Activated CD4-positive, alpha-beta T cell treated with anti-CD3 and anti-CD28 coated beads for 36 hours (primary cell): ENCODE results near the gene SKOR1. TPM values are rescaled to one million over a fixed set of nuclear protein-coding genes. Genes with fewer than 3 reads are reported as not detected.
A peak's percentile ranks its signal among the peaks of the same experiment; 100 is the strongest.

Experiments
- ATAC-seq: fragments of 200-7000 bp; cut with Tn5 transposase; one replicate; pipeline ENCODE4 v1.10.0; 2021; ENCODE audit warnings: mild to moderate bottlenecking, moderate library complexity
- CTCF ChIA-PET: fragments of 350-600 bp; sonication (Branson Sonifier 250); formaldehyde crosslinking; loops from one replicate; lab custom pipeline; 2021; ENCODE audit warnings: antibody characterized with exemption; lab: Charles Lee
- POLR2A ChIA-PET: fragments of 350-600 bp; sonication (Branson Sonifier 250); formaldehyde crosslinking; loops from one replicate; lab custom pipeline; 2021; ENCODE audit warnings: antibody characterized with exemption, inconsistent platforms; lab: Charles Lee
- DNase-seq: peaks from one replicate; pipeline ENCODE4 v3.0.0-alpha.2; 2020
- H3K27ac Mint-ChIP-seq: one replicate; pipeline ENCODE4 v1.8.0; 2021; ENCODE audit warnings: mixed read lengths
- H3K27me3 Mint-ChIP-seq: one replicate; pipeline ENCODE4 v1.8.0; 2021; ENCODE audit warnings: mixed read lengths
- H3K36me3 Mint-ChIP-seq: one replicate; pipeline ENCODE4 v1.8.0; 2021; ENCODE audit warnings: low read depth, mixed read lengths
- H3K4me1 Mint-ChIP-seq: one replicate; pipeline ENCODE4 v1.8.0; 2021; ENCODE audit warnings: mixed read lengths
- H3K4me3 Mint-ChIP-seq: one replicate; pipeline ENCODE4 v1.8.0; 2021; ENCODE audit warnings: mild to moderate bottlenecking, moderate library complexity, mixed read lengths
- H3K9me3 Mint-ChIP-seq: one replicate; pipeline ENCODE4 v1.8.0; 2021; ENCODE audit warnings: low read depth, mixed read lengths
- intact Hi-C, 2 experiments: fragments of 100-400 bp; cut with DNase I in 1 of 2; cut with micrococcal nuclease in 1 of 2; formaldehyde crosslinking; loops; one replicate each; pipeline versions ENCODE4 v1.14.2 to v1.15.1; 2022 to 2024; cut with DNase I, micrococcal nuclease
- total RNA-seq, 2 experiments: library from RNA; stranded (reverse); gene quantifications; one replicate each; pipeline ENCODE4 v1.2.3, GENCODE V29; 2021

SKOR1 gene, protein sequence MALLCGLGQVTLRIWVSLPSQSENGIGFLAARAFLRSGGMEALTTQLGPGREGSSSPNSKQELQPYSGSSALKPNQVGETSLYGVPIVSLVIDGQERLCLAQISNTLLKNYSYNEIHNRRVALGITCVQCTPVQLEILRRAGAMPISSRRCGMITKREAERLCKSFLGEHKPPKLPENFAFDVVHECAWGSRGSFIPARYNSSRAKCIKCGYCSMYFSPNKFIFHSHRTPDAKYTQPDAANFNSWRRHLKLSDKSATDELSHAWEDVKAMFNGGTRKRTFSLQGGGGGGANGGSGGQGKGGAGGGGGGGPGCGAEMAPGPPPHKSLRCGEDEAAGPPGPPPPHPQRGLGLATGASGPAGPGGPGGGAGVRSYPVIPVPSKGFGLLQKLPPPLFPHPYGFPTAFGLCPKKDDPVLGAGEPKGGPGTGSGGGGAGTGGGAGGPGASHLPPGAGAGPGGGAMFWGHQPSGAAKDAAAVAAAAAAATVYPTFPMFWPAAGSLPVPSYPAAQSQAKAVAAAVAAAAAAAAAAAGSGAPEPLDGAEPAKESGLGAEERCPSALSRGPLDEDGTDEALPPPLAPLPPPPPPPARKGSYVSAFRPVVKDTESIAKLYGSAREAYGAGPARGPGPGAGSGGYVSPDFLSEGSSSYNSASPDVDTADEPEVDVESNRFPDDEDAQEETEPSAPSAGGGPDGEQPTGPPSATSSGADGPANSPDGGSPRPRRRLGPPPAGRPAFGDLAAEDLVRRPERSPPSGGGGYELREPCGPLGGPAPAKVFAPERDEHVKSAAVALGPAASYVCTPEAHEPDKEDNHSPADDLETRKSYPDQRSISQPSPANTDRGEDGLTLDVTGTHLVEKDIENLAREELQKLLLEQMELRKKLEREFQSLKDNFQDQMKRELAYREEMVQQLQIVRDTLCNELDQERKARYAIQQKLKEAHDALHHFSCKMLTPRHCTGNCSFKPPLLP
- under 1 TPM; 0.16 to 0.18 TPM for total RNA-seq

DNA sequence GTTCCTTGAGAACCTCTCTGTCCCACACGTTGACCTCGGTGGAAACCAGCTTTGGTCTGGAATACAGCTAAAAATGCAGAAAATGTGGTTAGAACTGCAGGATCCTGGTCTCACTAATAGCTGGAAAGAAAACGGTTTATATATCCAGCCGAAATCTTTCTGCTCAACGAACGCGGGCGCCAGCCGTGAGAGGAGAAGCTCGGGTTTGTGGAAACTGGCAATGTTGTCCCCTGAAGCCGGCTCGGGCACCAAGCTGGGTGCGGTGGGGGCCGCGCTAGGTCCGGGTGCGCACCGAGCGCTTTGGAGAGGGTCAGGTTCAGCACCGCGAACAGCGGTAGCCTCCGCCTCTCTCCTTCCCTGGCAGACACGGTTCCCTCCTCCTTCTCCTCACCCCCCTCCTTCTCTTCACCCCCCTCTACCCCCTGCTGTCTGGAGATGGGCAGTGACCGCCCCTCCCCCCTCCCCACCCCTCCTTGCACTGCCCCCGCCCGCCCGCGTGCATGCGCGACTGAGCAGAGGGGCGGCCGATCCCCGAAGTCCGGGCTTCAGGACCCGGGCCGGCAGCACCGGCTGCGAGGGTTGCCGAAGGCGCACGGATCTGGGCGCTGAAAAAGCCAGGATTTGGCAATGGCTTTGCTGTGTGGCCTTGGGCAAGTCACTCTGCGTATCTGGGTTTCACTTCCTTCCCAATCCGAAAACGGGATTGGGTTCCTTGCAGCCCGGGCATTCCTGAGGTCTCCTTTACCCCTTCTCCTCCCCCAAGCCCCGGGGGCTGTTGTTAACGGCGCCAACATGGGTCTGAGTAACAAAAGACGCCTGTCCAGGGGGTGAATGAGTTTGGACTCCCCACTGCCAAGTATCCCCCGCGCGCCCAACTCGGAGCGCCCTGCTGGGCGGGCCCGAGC, at the start of gene SKOR1:
SKOR1 (plus strand) TSS at position 534 of the 905 bp plus-strand sequence; CDS start at position 628, 94 bp downstream.
- Mint-ChIP-seq H3K27ac (no peak within 1 kb of the TSS), H3K4me3 (peak within 1 kb of the TSS; percentile 36), H3K9me3 (no peaks in the 10 kb centered on the region), H3K36me3 (no peaks in the 10 kb centered on the region), H3K4me1 (peaks cover 51% of the 10 kb centered on the region), H3K27me3 (peaks cover 68% of the 10 kb centered on the region)
- DNase-seq (peak; percentile 49), ATAC-seq (no peak)
- intact Hi-C loops, result loop anchor here in 1 of 2 experiments (5.0 kb wide), 1 partner anchor 43 kb away; no protein-coding TSS in a partner anchor
- CTCF ChIA-PET, result interaction anchor here (0.5 to 1.6 kb wide), 5 partner anchors 11 to 368 kb away, joined by 3 to 5 read pairs (median 3); no protein-coding TSS in a partner anchor
- POLR2A ChIA-PET, result interaction anchor here (0.6 kb wide), 1 partner anchor 235 kb away, joined by 4 read pairs; no protein-coding TSS in a partner anchor

DNA sequence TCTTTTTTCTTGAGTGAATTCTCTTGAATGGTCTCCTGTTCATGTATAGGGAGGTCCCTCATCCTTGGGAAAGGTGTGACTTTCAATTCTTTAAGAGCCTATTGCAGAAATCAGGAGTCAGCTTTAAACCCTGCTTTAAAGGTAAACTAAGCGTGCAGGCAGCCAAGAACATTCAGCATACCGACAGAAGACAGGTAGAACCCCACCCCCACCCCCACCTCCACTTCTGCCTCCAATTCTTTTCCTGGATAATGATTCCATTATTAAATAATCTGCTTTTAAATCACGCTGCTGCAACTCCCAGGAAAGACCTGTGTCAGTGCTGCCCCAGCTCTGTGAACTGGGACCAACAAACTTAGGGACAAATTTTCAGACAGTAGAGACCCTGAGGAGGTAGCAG, 49.3 kb upstream of the SKOR1 start:
- no peaks in the 10 kb centered on the region for H3K36me3 Mint-ChIP-seq
- no peaks in the 10 kb centered on the region for H3K27me3 Mint-ChIP-seq
- intact Hi-C loops, result no loop called here
- H3K27ac Mint-ChIP-seq, result no peak overlapping the region
- H3K4me1 Mint-ChIP-seq, result no peaks in the 10 kb centered on the region
- ATAC-seq (no peak), DNase-seq (no peak)
- ChIA-PET CTCF (no interaction called here), POLR2A (no interaction called here)
- no peaks in the 10 kb centered on the region for H3K9me3 Mint-ChIP-seq
- H3K4me3 Mint-ChIP-seq, result no peak overlapping the region

DNA sequence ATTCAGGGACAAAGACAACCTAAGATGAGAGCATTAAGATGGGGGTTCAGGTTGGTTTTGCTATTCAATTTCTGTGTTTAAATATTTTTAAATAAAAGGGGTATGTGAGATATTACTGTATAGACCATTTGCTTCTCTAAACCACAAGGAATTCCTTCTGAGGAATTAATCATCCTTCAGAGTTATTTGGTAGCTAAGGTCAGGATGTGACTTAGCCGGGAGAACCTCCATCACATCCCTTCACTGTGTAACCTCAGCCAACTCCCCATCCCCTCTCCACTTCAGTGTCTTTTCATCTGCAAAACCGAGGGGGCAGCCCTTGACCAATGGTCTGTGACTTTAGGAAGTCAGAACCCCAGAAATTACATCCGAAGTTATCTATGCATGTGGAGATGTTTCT, 48.7 kb upstream of the SKOR1 start:
- H3K9me3 Mint-ChIP-seq, result no peaks in the 10 kb centered on the region
- H3K27ac Mint-ChIP-seq, result no peak overlapping the region
- intact Hi-C loops, result no loop called here
- no peak for ATAC-seq
- CTCF ChIA-PET, result interaction anchor here (0.7 kb wide), 1 partner anchor 1267 kb away, joined by 3 read pairs; no protein-coding TSS in a partner anchor
- H3K36me3 Mint-ChIP-seq, result no peaks in the 10 kb centered on the region
- no peak for DNase-seq
- H3K4me1 Mint-ChIP-seq, result no peaks in the 10 kb centered on the region
- H3K27me3 Mint-ChIP-seq, result no peaks in the 10 kb centered on the region
- POLR2A ChIA-PET, result no interaction called here
- no peak overlapping the region for H3K4me3 Mint-ChIP-seq

DNA sequence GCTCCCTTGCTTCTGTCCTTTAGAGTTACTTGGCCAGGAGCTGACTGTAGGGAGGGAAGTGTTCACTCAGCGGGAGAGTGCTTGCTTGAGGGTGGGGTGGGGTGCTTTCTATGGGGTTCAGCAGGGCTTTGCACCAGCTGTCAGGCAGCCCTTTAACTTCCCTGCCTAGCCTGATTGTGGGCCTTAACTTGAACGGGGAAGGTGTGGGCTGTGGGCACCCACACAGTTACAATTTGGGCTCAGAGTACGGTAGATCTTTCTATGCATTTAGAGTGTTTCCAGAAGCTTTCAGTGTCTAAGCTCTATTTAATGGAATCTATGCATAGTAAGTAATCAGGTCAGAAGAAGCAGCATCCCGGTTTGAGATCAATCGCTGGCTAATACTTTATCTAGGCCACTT, 48.2 kb upstream of the SKOR1 start:
- no peak overlapping the region for H3K4me3 Mint-ChIP-seq
- POLR2A ChIA-PET, result no interaction called here
- CTCF ChIA-PET, result interaction anchor here (0.7 kb wide), 1 partner anchor 1267 kb away, joined by 3 read pairs; no protein-coding TSS in a partner anchor
- DNase-seq, result no peak
- intact Hi-C loops, result no loop called here
- H3K27ac Mint-ChIP-seq, result no peak overlapping the region
- H3K9me3 Mint-ChIP-seq, result no peaks in the 10 kb centered on the region
- no peaks in the 10 kb centered on the region for H3K4me1 Mint-ChIP-seq
- no peak for ATAC-seq
- H3K27me3 Mint-ChIP-seq, result no peaks in the 10 kb centered on the region
- H3K36me3 Mint-ChIP-seq, result no peaks in the 10 kb centered on the region

DNA sequence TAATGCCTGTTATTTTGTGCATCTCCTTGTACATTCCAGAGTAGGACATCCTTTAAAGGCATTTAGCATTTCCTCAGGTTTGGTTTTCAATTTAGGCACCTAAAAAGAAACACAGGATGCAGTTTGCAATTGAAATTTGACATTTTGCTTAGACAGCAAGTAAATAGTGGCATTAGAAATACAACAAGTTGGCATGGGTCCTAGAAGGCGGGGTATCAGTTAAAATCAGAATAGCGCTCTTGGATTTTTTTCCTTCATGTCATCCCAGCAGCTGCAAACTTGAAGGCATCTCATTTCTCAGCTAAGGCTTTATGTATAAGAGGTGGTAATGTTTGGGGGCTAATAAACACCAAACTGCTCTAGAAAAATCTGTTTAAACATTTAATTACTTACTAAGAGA, 47.5 kb upstream of the SKOR1 start:
- Mint-ChIP-seq H3K27me3 (no peaks in the 10 kb centered on the region), H3K9me3 (no peaks in the 10 kb centered on the region), H3K4me3 (no peak overlapping the region), H3K4me1 (peaks cover 2% of the 10 kb centered on the region), H3K36me3 (no peaks in the 10 kb centered on the region), H3K27ac (no peak overlapping the region)
- intact Hi-C loops, result no loop called here
- POLR2A ChIA-PET, result no interaction called here
- ATAC-seq (no peak), DNase-seq (no peak)
- CTCF ChIA-PET, result no interaction called here

DNA sequence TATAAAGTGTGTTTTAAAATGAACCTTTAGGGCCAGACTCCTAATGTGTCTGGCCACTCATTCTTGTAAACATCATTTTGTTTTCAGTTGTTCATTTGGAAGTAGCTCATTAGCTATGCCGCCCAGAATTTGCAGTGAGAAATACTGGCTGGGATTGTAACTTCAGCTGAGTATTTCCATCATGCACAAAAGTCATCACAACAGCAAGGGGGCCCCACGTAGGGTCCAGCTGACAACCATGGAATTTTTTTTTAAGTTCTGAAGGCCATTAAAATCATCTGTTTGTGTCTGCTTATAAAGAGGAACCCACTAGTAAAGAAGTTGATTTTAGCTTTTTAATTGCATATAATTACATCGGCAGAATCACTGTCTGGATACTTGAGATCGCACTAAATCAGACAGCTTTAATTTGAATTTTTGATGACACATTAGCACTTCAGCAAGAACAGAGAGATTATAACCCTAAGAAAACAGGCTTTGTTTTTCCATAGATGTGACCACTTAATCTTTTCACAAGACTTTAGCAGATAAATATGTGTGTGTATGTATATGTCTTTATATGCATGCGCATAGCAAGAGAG, 46.3 kb upstream of the SKOR1 start:
- ATAC-seq (no peak), DNase-seq (no peak)
- no peaks in the 10 kb centered on the region for H3K9me3 Mint-ChIP-seq
- peaks cover 14% of the 10 kb centered on the region for H3K4me1 Mint-ChIP-seq
- intact Hi-C loops, result no loop called here
- ChIA-PET CTCF (interaction anchor here (1.3 to 1.5 kb wide), 2 partner anchors 8 to 57 kb away, joined by 3 read pairs; no protein-coding TSS in a partner anchor), POLR2A (no interaction called here)
- no peaks in the 10 kb centered on the region for H3K27me3 Mint-ChIP-seq
- H3K36me3 Mint-ChIP-seq, result no peaks in the 10 kb centered on the region
- H3K27ac Mint-ChIP-seq, result no peak overlapping the region
- no peak overlapping the region for H3K4me3 Mint-ChIP-seq

DNA sequence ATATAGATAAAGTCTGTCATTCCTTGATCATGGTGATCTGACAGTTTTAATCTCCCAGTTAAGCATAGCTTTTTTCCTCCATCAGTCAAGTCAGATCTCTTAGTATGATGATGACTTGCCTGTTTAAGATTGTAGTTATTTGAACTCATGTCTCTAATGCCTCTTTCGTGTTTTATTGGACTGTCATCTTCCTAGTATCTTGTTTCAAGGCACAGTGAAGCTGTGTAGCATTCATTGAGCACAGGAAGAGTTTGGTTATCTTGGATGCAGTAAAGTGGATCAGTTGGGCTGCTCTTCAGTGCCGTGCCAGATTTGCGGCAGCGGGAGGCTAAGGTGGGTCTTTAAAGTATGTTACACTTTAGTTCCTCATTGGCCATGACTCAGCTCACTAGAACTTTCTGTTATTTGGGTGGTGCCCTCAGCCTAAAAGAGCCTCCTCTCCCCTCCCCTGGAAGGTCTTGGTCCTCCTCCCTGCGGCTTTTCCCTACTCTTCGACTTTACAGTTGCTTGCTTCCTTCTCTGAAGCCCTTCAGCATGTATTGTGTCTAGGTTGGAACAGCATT, 45.7 kb upstream of the SKOR1 start:
- Mint-ChIP-seq H3K4me1 (peaks cover 20% of the 10 kb centered on the region), H3K27me3 (no peaks in the 10 kb centered on the region), H3K9me3 (no peaks in the 10 kb centered on the region), H3K27ac (no peak overlapping the region), H3K4me3 (no peak overlapping the region), H3K36me3 (no peaks in the 10 kb centered on the region)
- intact Hi-C loops, result loop anchor here in 1 of 2 experiments (5.0 kb wide), 1 partner anchor 43 kb away; no protein-coding TSS in a partner anchor
- no peak for ATAC-seq
- DNase-seq, result no peak
- ChIA-PET POLR2A (no interaction called here), CTCF (interaction anchor here (0.6 to 1.5 kb wide), 4 partner anchors 9 to 324 kb away, joined by 3 read pairs; no protein-coding TSS in a partner anchor)

DNA sequence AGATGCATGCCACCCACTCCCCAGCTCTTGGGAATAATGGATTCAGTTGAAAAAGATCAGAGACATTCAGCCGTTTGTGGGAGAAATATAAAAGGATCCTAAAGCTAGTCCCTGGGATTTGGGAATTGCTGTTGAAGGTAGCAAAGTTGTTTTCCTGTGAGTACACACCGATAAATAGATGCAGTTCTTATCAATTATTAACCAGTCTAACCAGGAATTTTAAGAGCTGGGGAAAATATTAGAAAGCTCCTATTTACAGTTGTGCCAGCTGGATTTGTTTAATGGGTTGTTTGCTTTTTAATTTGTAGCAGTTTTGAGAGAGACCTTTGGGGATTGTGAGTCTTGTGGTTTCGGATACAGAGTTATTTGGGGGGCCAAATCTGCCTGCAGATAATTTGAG, 44.2 kb upstream of the SKOR1 start:
- Mint-ChIP-seq H3K36me3 (no peaks in the 10 kb centered on the region), H3K27ac (no peak overlapping the region), H3K27me3 (no peaks in the 10 kb centered on the region), H3K4me1 (peaks cover 28% of the 10 kb centered on the region), H3K4me3 (no peak overlapping the region), H3K9me3 (no peaks in the 10 kb centered on the region)
- intact Hi-C loops, result loop anchor here in 1 of 2 experiments (5.0 kb wide), 1 partner anchor 41 kb away; no protein-coding TSS in a partner anchor
- ChIA-PET POLR2A (no interaction called here), CTCF (no interaction called here)
- DNase-seq, result no peak
- no peak for ATAC-seq

DNA sequence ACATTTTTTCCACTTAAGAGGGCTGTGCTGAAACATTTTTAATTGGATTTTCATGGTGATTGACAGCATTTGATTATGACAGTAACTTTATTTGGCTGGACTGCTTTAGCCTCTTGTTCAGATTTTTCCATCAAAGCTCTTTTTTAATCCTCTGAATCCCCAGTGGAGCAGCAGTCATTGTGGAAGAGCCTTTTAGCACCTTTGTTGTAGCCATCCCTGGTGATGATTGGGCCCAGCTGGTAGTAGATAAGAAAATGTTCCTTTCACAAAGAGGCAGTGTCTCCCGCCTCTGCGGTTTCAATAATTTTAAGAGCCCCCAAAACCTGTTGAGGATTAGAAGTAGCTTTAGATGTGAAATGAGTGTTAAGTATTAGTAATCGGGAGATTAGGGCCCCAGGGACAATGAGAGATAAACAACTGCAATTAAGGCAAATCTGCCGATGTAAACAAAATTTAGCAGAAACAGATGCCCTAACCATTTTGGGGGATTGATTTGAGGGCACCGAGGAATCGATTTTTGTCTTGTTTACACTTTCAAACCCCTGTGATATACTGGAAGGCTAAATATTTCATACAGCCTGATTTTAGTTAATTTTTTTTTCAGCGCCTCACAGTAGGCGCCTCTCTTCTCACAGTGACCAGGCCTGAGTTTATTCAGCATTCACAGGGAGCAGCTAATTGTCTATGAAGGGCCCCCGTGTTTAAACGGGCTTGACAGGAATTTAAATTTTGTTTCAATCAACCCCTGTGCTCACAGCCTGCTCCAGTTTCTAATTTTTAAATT, 43.2 kb upstream of the SKOR1 start:
- Mint-ChIP-seq H3K4me3 (no peak overlapping the region), H3K27ac (no peak overlapping the region), H3K36me3 (no peaks in the 10 kb centered on the region), H3K4me1 (peaks cover 28% of the 10 kb centered on the region), H3K27me3 (no peaks in the 10 kb centered on the region), H3K9me3 (no peaks in the 10 kb centered on the region)
- no peak for DNase-seq
- ChIA-PET POLR2A (no interaction called here), CTCF (interaction anchor here (0.7 kb wide), 1 partner anchor 10 kb away, joined by 3 read pairs; no protein-coding TSS in a partner anchor)
- ATAC-seq, result no peak
- intact Hi-C loops, result loop anchor here in 1 of 2 experiments (5.0 kb wide), 1 partner anchor 40 kb away; no protein-coding TSS in a partner anchor
